Glutamatergic neuron (in vitro differentiated cells): ENCODE data around the gene ATAT1. TPM values are rescaled to one million over a fixed set of nuclear protein-coding genes. Genes with fewer than 3 reads are reported as not detected.

ENCODE experiments used
- DNase-seq: peaks from one replicate; pipeline ENCODE4 v3.0.0; 2022
- H3K27ac Mint-ChIP-seq: one replicate; pipeline ENCODE4 v1.8.0; 2020; ENCODE audit warnings: mild to moderate bottlenecking, mixed read lengths, inconsistent platforms; ENCODE audit not compliant: unreplicated experiment
- H3K27me3 Mint-ChIP-seq: one replicate; pipeline ENCODE4 v1.8.0; 2020; ENCODE audit warnings: mild to moderate bottlenecking, moderate library complexity, mixed read lengths, inconsistent platforms; ENCODE audit not compliant: unreplicated experiment
- H3K36me3 Mint-ChIP-seq: one replicate; pipeline ENCODE4 v1.8.0; 2020; ENCODE audit warnings: mild to moderate bottlenecking, mixed read lengths, inconsistent platforms; ENCODE audit not compliant: unreplicated experiment
- H3K4me1 Mint-ChIP-seq: one replicate; pipeline ENCODE4 v1.8.0; 2020; ENCODE audit warnings: mild to moderate bottlenecking, low read depth, mixed read lengths, inconsistent platforms; ENCODE audit not compliant: unreplicated experiment
- H3K4me3 Mint-ChIP-seq: one replicate; pipeline ENCODE4 v1.8.0; 2020; ENCODE audit warnings: mild to moderate bottlenecking, mixed read lengths, inconsistent platforms; ENCODE audit not compliant: unreplicated experiment
- H3K9me3 Mint-ChIP-seq: one replicate; pipeline ENCODE4 v1.8.0; 2020; ENCODE audit warnings: mild to moderate bottlenecking, moderate library complexity, mixed read lengths, inconsistent platforms; ENCODE audit not compliant: unreplicated experiment
- total RNA-seq: library from RNA; stranded (reverse); fragmentation: NEBNext Ultra II Directional; extraction: Animal tissue kit (Norgen Biotek cat#: 25700); gene quantifications from one replicate; pipeline ENCODE4 v1.2.1, GENCODE V29; 2021; ENCODE audit not compliant: unreplicated experiment
- TF ChIP-seq, protein P1 (sequence below): fragments of 200-600 bp; sonication (generic); IDR thresholded peaks from one replicate; pipeline ENCODE4 v1.5.0; 2021; ENCODE audit not compliant: partially characterized antibody, unreplicated experiment

Gene ATAT1
- total RNA-seq, 1 donor from 2014 or later: 131 TPM

DNA sequence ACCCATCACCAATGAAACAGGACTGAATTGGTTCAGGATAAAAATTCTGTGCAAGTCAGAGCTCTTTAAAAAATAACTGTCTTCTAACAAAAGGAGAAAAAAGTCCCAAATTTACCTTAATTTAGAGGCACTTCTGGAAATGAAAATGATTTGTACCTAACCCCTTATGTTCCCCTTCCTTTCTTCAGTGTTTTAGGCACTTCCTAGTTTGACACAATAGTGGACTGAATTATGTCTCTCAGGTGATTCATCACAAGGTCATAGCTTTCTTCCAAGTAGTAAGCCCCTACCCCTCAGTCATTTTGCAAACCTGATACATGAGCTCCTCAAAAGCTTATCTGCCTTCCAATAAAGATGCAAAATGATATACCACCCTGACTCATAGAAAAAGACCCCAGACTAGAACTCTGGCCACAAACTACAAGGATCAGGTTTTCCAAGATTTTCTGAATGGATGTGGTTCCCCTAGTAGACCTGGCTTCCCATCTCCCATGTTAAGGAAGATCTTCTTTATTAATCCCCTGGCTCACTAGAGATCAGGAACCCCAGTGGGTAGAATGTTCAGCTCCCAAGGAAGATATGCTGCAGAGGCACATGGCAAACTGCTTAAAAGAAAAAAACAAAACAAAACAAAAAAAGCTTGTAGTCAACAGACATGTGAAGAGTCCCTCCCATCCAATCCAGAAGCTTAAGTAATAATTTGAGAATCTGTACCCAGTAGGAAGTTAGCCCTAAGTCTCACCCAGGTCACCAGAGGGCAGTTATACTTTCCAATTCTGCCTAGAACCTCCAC, 13.2 kb upstream of the ATAT1 start:
- TF ChIP-seq, protein P1, sequence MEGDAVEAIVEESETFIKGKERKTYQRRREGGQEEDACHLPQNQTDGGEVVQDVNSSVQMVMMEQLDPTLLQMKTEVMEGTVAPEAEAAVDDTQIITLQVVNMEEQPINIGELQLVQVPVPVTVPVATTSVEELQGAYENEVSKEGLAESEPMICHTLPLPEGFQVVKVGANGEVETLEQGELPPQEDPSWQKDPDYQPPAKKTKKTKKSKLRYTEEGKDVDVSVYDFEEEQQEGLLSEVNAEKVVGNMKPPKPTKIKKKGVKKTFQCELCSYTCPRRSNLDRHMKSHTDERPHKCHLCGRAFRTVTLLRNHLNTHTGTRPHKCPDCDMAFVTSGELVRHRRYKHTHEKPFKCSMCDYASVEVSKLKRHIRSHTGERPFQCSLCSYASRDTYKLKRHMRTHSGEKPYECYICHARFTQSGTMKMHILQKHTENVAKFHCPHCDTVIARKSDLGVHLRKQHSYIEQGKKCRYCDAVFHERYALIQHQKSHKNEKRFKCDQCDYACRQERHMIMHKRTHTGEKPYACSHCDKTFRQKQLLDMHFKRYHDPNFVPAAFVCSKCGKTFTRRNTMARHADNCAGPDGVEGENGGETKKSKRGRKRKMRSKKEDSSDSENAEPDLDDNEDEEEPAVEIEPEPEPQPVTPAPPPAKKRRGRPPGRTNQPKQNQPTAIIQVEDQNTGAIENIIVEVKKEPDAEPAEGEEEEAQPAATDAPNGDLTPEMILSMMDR: no peak
- Mint-ChIP-seq H3K27me3 (peaks cover 28% of the 10 kb centered on the region), H3K27ac (peak overlapping the region; percentile 99), H3K4me3 (peak overlapping the region; percentile 97), H3K4me1 (peaks cover 28% of the 10 kb centered on the region), H3K9me3 (peaks cover 32% of the 10 kb centered on the region), H3K36me3 (peaks cover 10% of the 10 kb centered on the region)
- no peak for DNase-seq

DNA sequence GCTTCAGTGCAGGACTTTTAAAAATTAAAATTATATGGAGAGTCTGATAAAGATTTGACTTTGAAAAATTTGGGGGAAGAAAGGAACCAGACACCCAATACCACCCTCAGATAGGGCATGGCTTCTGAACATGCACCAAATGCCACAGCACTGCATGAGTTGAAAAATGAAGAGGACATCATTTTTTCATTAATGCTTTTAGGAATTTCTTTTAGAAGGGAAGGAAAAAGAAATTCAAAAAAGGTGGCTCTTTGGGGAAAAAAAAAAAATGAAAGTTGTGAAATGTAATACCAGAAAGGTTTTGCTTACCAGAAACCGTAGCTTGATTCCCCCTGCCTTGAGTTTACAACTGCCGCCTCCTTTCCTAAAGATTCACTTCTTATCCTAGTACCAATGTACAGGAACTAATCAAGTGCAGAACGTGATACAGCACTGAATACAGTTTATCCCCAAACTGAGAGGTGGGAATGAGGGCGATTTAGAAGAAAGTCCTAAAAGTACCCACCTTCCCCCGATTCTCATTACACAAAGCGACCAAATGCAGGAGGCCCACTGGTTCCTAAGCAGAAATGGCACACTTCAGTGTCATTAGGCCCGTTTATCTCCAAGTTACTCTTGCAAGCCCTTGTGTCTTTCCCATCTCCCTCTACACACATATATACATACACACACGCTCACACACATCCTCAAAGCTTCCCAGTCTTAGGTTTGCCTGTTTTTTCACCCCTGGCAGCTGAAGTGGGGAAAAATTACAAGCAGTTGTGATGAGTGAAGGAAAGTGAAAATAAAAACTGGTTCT, 12.4 kb upstream of the ATAT1 start:
- peak overlapping the region; percentile 97 for H3K4me3 Mint-ChIP-seq
- peaks cover 30% of the 10 kb centered on the region for H3K4me1 Mint-ChIP-seq
- TF ChIP-seq, protein P1: no peak
- DNase-seq: no peak
- H3K9me3 Mint-ChIP-seq: peaks cover 32% of the 10 kb centered on the region
- peak overlapping the region; percentile 99 for H3K27ac Mint-ChIP-seq
- H3K36me3 Mint-ChIP-seq: peaks cover 10% of the 10 kb centered on the region
- H3K27me3 Mint-ChIP-seq: peaks cover 28% of the 10 kb centered on the region

DNA sequence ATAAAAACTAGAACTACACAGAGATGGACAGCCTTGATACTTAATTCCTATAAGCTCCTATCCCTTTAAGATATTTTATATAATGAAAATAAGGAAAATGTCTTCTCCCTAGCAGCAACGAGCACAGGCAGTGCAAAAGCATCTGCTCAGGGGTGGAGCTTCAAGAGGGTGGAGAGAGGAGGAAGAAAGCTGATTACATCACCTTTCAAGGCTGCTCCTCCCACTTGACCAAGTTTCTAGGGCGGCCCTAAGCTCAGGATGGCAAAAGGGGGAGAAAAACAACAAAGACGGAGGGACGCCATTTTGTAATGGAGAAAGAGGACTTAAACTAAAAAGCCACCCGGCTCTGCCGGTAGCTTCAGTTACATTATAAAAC, 11.8 kb upstream of the ATAT1 start:
- TF ChIP-seq, protein P1: no peak
- peak; percentile 72 for DNase-seq
- Mint-ChIP-seq H3K9me3 (peaks cover 32% of the 10 kb centered on the region), H3K36me3 (peaks cover 10% of the 10 kb centered on the region), H3K27ac (peak overlapping the region; percentile 99), H3K4me3 (peak overlapping the region; percentile 97), H3K4me1 (peaks cover 30% of the 10 kb centered on the region), H3K27me3 (peaks cover 28% of the 10 kb centered on the region)

DNA sequence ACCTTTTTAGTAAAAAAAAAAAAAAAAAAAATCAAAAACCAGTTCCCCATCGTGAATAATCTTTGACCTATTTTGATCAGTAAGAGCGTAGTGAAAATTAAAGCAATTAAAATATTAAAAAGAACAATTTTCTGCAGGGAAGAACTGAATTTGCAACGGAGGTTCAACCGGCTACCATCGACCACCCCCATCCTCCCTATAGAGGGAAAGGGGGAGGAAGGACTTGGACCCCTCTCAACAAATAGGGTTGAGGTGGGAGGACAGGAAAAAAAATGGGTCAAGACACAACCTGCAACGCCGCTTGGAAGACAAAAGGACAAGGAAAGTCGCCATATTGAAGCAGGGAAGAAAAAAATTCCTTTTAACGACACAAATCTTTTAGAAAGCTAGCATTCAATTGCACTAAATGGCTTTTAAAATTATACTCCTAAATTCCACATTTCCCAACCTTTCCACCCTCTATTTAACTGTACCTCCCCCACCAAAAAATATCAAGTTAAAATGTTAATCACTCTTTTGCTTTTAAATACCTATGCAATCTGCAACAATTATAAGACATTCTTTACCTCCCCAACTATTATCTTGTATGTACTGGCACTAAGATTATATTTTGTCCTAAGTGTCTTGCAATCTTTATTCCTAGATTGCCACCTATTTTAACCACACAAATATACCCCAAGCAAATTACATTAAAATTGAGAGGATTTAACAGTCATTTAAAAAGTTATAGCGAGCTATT, 11.3 kb upstream of the ATAT1 start:
- Mint-ChIP-seq H3K4me3 (peak overlapping the region; percentile 97), H3K36me3 (peaks cover 10% of the 10 kb centered on the region), H3K27me3 (peaks cover 28% of the 10 kb centered on the region), H3K4me1 (peaks cover 28% of the 10 kb centered on the region), H3K9me3 (peaks cover 32% of the 10 kb centered on the region), H3K27ac (peak overlapping the region; percentile 99)
- DNase-seq: peak; percentile 50
- TF ChIP-seq, protein P1: no peak
